K562 (cell line): ENCODE data around the gene AGRP. TPM values are rescaled to one million over a fixed set of nuclear protein-coding genes. Genes with fewer than 3 reads are reported as not detected.

Source experiments
- ARID4B ChIP-seq: sonication (generic); formaldehyde crosslinking; IDR thresholded peaks from 2 replicates; pipeline ENCODE4 v1.8.0; 2022; ENCODE audit warnings: mild to moderate bottlenecking, missing genetic modification reagents
- CCAR2 ChIP-seq: fragments of 200-400 bp; formaldehyde crosslinking; IDR thresholded peaks from 2 replicates; pipeline ENCODE4 v1.6.1; 2017; ENCODE audit warnings: mild to moderate bottlenecking, low read depth, low read length
- polyA plus RNA-seq, 8 experiments: library from polyadenylated mRNA; depleted of rRNA in 4 of 8; stranded (reverse) in 5 of 8; unstranded in 3 of 8; fragments of >200 nt; fragmentation: Nextera tagmentation in 2 of 8; fragmentation: Illumina TruSeq in 1 of 8; extraction: Ambion mirVana in 2 of 8; extraction: Trizol in 1 of 8; gene quantifications; 2 replicates each; pipeline versions ENCODE4 v1.2.1 to v1.2.3, GENCODE V29; 2011 to 2014; ENCODE audit warnings: inconsistent platforms in 1 of 8, missing spikeins in 1 of 8
- total RNA-seq, 7 experiments: library from RNA; depleted of rRNA in 6 of 7; stranded (reverse); fragments of >200 nt in 6 of 7; fragmentation: Illumina TruSeq in 2 of 7; extraction: Trizol in 2 of 7; gene quantifications; 2 replicates each; pipeline versions ENCODE4 v1.2.1 to v1.2.3, GENCODE V29; 2011 to 2021; ENCODE audit warnings: low replicate concordance in 1 of 7
- TF ChIP-seq, protein P1 (sequence below), 2 experiments: fragments of 450-650 bp; formaldehyde crosslinking in 1 of 2; IDR thresholded peaks; 2 replicates each; pipeline versions ENCODE4 v1.4.0 to v1.6.1; 2014 to 2020; ENCODE audit warnings: mild to moderate bottlenecking in 2 of 2, borderline replicate concordance in 1 of 2, low read depth in 1 of 2
- TF ChIP-seq, protein P2 (sequence below): fragments of 150-350 bp; conservative IDR thresholded peaks from 2 replicates; pipeline ENCODE4 v1.6.1; 2014; ENCODE audit warnings: low read length

The AGRP gene
- total and polyA plus RNA-seq, 9 of the 15 experiments (the other 6 are each of a cell fraction or from before 2014, with no cell fraction given) = not detected

DNA sequence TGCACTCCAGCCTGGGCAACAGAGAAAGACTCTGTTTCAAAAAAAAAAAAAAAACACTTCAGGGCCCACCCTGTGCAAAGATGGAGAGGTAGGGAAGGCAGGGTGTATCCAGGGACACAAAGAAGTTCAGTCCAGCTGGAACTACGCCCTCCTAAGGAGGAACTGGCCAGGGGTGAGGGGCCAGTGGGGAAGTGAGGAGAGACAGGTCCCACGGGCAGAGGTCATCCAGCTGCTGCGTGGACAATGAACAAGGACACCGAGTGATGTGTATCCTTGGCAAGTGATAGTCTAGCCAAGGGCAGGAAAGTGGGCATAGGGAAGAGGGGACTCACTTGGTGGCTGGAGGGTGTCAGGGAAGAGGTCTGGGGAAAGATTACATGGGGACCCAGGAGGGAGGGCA, 35.9 kb upstream of the AGRP start (continued):
- TF ChIP-seq, protein P1, sequence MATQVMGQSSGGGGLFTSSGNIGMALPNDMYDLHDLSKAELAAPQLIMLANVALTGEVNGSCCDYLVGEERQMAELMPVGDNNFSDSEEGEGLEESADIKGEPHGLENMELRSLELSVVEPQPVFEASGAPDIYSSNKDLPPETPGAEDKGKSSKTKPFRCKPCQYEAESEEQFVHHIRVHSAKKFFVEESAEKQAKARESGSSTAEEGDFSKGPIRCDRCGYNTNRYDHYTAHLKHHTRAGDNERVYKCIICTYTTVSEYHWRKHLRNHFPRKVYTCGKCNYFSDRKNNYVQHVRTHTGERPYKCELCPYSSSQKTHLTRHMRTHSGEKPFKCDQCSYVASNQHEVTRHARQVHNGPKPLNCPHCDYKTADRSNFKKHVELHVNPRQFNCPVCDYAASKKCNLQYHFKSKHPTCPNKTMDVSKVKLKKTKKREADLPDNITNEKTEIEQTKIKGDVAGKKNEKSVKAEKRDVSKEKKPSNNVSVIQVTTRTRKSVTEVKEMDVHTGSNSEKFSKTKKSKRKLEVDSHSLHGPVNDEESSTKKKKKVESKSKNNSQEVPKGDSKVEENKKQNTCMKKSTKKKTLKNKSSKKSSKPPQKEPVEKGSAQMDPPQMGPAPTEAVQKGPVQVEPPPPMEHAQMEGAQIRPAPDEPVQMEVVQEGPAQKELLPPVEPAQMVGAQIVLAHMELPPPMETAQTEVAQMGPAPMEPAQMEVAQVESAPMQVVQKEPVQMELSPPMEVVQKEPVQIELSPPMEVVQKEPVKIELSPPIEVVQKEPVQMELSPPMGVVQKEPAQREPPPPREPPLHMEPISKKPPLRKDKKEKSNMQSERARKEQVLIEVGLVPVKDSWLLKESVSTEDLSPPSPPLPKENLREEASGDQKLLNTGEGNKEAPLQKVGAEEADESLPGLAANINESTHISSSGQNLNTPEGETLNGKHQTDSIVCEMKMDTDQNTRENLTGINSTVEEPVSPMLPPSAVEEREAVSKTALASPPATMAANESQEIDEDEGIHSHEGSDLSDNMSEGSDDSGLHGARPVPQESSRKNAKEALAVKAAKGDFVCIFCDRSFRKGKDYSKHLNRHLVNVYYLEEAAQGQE (IDR thresholded peaks at IDR 0.05; ENCODE audit: borderline replicate concordance) = no peak
- TF ChIP-seq, protein P1 (CRISPR knock-in tag; IDR thresholded peaks at IDR 0.05; ENCODE audit: low read depth) = no peak
- TF ChIP-seq, protein P2, sequence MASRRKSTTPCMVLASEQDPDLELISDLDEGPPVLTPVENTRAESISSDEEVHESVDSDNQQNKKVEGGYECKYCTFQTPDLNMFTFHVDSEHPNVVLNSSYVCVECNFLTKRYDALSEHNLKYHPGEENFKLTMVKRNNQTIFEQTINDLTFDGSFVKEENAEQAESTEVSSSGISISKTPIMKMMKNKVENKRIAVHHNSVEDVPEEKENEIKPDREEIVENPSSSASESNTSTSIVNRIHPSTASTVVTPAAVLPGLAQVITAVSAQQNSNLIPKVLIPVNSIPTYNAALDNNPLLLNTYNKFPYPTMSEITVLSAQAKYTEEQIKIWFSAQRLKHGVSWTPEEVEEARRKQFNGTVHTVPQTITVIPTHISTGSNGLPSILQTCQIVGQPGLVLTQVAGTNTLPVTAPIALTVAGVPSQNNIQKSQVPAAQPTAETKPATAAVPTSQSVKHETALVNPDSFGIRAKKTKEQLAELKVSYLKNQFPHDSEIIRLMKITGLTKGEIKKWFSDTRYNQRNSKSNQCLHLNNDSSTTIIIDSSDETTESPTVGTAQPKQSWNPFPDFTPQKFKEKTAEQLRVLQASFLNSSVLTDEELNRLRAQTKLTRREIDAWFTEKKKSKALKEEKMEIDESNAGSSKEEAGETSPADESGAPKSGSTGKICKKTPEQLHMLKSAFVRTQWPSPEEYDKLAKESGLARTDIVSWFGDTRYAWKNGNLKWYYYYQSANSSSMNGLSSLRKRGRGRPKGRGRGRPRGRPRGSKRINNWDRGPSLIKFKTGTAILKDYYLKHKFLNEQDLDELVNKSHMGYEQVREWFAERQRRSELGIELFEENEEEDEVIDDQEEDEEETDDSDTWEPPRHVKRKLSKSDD = no peak
- TF ChIP-seq CCAR2 = no peak
- TF ChIP-seq ARID4B = no peak
